GM19328 (cell line): ENCODE measurements around the gene THBS3.
A peak's percentile ranks its signal among the peaks of the same experiment; 100 is the strongest.
"Not testable (repeated sequence)": the region's sequence is repeated elsewhere in the genome, so short reads cannot be mapped to it uniquely, and the experiment has no call there.

ENCODE experiments used
- ATAC-seq: cut with Tn5 transposase; IDR thresholded peaks from one replicate; pipeline ENCODE4 v1.9.1; 2021; ENCODE audit warnings: mild to moderate bottlenecking, moderate library complexity; ENCODE audit not compliant: unreplicated experiment

The THBS3 gene

DNA sequence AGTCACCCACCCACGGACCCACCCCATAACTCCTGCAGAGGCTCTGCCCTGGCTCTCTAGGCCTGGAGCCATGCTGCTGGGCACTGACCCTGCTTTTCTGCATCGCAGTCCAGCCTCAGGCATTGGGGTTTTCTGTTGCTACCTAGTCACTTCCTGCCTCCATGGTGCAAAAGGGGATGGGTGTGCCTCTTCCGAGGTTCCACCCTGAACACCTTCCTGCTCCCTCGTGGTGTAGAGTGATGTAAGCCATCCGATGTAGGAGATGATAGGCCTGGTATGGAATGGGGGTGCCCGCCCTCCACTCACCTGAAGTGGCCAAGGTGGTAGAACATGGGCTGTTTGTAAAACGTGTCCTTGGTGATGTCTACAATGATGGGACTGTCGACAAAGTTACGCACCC, 27.7 kb upstream of the THBS3 start:
- ATAC-seq = not testable (repeated sequence)

DNA sequence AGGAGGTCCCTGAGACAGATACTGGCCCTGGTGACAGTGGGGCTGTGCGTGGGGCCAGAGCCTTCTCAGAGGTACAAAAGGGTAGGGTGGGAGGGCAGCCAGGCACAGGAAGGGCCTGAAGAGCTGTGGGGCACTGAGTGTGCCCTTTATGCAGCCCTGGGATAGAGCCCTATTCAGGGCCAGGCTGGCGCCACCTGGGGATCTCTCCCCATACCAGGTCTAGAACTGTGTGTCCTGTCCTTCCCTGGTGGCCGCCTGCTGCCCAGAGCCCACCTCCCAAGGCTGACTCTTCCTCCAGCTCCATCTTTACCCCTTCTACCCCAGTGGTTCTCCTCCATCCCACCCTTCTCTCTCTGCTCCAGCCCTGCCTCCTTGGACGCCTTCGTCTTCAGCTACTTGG, 25.8 kb upstream of the THBS3 start:
- ATAC-seq = not testable (repeated sequence)

DNA sequence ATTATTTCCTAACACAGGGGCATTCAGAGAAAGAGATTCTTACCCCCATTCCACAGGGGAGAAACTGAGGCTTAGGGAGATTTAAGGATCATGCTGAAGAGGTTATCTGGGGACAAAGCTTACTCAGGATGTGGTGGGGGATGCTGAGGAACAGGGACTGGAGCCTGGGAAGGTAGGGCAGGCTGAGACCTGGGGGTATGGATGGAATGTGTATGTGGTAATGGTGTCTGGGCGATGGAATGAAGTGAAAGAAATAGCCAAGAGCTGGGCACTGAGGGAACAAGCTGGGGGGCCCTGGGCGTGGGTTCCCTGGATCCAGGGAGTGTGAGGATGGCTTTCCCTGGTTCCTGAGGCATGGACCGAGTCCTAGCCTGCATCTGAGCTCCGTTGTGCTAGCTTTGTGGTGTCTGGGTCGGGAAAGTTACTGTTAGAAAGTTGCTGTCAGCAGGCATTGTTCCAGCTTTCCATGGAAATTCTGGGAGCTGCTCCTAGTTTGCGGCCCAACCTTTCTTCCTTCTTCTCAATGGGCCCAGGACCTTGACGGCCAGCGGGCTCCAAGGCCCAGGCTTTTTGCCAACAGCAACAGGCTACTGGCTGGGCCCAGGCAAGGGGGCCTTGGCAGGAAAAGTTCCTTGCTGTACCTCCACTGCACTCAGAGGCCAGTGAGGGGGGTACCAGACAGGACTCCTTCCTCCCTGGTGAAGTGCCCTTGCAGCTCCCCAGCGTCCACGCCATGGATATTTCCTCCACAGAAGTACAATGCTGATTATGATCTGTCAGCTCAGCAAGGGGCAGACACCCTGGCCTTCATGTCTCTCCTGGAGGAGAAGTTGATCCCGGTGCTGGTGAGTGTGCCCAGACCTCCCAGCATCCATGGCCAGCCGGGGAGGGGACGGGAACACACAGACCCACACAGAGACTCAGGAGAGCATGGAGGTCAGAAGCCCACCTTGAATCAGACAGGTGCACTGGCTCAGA, 24.6 kb upstream of the THBS3 start:
- ATAC-seq = not testable (repeated sequence)

DNA sequence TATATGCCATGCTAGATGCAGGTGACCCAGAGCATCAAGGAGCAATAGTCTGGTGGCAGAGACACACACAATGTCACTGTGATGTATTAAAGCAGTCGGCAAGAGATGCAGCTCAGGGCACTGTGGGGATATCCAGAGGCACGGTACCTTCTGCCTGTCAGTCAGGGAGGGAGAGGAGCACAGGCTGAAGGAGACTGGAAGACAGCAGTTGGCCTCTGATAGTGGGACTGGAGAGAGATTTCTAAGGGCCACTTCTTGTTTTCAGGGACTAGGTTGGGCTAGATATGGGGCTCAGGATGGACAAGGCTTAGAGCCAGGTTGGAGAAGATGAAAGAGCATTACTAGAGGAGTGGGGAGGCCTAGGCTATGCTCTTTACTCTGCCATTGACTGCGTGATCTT, 23.6 kb upstream of the THBS3 start:
- ATAC-seq = not testable (repeated sequence)

DNA sequence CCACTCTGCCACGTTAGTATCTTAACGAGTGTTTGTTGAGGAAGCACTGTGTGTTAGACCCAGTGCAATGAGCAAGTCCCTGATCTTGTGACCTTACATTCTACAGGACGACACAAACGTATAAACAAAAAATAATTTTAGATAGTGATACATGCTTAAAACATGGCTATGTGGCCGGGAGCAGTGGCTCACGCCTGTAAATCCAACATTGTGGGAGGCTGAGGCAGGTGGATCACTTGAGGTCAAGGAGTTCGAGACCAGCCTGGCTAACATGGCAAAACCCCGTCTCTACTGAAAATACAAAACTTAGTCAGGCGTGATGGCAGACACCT, 20.4 kb upstream of the THBS3 start:
- no peak for ATAC-seq

DNA sequence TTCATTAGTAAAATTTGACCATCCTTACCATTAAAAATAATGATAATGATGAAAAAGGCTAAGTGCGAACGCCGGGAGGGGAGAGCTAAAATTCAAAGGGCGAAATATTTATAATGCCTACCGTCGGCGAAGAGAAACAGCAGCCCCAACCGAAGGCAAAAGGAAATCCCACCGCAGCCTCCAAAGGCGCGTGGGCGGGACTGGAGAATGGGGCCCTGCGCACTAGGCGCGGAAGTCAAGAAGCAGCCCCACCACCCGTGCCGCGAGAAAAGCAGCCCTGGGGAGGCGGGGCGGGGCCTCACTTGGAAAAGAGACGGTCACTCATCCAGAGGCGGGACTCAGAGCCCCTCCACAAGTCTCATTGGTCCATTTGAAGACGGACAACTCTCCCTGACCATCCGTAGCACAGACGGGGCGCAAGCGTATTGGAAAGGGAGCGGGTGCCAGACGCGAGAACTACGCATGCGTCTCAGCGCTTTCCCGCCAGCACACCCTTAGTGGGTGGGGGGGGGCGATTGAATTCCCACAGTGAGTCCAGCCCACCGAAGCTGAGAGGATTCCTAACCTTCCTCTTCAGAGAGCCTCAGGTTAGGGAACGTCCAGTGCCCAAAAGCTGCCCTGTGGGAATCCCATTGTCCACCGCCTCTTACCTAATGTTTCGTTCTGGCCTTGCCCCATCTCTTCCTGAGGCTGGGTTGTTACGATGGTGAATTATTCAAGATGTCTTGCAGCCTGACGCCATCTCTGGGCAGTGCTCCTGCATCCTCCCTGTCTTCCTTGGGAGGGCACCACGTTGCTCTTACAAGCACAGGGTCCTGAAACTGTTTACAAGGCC, 19.8 kb upstream of the THBS3 start:
- peak; percentile 92 for ATAC-seq

DNA sequence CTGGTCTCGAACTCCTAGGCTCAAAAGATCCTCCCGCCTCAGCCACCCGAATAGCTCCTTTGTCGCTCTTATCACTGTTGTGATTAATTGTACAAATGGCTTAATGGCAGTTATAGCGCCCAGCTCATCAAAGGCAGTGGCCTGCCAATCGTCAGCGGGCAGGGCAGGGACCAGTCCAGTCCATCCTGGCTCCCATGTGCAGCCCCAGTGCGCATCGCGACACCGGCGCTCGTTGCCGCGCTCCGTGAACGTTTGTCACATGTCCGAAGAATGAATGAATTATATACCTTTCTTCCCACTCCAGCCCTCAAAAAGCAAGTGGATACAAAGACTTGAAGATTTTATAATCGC, 19.2 kb upstream of the THBS3 start:
- no peak for ATAC-seq

DNA sequence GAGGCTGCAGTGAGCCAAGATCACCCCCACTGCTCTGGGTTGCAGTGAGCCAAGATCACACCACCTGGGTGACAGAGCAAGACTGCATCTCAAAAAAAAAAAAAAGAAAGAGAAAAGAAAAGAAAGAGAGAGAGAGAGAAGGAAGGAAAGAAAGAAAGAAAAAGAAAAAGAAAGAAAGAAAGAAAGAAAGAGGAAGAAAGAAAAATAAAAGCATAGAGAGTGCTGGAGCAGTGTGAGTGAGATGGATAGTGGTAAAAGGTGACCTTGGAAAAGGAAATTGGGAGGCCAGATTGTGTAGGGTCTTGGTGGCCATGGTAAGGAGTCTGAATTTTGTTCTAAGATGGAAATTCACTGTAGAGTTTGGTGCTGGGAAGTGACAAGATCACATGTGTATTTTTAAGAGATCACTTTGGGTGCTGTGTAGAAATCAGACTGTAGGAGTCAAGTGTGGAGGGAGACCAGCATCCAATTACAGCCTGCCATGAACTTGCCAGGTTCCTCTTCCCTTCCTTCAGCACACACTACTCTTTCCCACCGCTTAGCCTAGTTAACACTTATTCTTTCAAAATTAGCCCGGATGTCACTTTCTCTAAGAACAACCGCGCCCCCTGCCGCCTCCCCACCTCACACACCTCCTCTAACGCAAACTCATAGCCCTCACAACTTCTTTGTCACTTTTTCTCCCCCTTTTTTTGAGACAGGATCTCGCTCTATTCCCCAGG, 18.7 kb upstream of the THBS3 start:
- ATAC-seq = no peak

DNA sequence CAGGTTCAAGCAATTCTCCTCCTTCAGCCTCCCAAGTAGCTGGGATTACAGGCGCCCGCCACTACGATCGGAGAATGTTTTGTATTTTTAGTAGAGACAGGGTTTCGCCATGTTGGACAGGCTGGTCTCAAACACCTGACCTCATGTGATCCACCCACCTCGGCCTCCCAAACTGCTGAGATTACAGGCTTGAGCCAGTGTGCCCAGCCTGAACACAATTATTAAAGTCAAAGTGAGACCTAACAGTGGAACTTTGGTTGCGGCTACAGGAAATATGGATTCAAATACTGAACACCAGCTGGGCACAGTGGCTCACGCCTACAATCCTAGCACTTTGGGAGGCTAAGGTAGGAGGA, 17.7 kb upstream of the THBS3 start:
- ATAC-seq = not testable (repeated sequence)

DNA sequence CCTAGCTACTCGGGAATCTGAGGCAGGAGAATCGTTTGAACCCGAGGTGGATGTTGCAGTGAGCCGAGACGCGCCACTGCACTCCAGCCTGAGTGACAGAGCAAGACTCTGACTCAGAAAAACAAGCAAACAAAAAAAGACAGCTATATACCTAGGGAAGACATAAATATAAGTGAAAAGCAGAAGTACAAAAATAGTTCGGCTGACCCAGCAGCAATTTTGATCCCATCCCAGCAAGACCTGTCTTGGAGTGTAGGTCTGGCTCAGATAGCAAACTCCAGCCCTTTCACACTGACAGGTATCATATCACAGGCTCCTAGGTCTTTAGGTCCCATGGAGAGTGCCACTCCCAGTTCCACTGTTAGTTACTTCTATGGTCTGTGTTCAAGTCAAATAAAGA, 15.3 kb upstream of the THBS3 start:
- no peak for ATAC-seq

DNA sequence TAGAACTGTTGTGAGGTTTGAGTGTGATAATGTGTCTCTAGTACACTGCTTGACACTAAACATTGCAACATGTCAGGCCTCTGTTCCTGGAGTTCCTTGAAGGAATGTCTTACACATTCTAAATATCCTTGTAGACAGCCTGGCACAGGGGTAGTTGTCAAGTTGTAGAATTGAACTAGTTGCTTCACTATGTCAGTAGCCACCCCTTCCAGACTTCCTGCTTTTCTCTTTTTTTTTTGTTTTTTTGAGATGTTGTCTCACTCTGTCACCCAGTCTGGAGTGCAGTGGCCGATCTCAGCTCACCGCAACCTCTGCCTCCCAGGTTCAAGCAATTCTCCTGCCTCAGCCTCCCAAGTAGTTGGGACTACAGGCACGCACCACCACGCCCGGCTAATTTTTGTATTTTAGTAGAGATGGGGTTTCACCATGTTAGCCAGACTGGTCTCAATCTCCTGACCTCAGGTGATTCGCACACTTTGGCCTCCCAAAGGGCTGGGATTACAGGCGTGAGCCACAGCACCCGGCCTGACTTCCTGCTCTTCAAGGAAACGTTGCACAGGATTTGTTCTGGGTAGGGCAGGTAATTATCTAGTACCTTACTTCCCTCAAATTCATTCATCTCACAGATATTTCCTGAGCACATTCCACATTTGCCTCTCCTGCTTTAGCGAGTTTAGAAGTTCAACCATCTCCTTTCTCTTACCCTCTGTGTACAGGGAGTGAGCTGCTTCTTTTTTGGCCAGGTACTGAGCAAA, 12.7 kb upstream of the THBS3 start:
- ATAC-seq = not testable (repeated sequence)

DNA sequence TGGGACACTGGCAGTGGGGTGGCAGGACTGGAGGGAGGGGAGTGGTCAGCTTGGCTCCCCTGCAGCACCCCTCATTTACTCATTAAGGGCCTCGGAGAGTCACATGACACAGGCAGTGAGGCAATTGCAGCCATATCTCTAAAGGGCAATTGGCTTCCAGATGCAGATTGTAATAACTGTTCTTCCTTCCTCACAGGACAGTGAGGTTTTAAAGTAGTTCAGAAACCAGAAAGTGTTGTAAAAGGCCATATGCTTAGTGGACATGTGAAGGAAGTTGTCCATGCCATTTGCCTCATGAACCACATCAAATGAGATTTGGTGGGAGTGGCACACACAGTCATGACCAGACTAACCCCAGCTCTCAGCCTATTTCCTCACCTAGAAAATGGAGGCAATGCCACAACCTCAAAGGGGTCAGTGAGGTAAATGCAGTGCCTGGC, 11.9 kb upstream of the THBS3 start:
- ATAC-seq = no peak

DNA sequence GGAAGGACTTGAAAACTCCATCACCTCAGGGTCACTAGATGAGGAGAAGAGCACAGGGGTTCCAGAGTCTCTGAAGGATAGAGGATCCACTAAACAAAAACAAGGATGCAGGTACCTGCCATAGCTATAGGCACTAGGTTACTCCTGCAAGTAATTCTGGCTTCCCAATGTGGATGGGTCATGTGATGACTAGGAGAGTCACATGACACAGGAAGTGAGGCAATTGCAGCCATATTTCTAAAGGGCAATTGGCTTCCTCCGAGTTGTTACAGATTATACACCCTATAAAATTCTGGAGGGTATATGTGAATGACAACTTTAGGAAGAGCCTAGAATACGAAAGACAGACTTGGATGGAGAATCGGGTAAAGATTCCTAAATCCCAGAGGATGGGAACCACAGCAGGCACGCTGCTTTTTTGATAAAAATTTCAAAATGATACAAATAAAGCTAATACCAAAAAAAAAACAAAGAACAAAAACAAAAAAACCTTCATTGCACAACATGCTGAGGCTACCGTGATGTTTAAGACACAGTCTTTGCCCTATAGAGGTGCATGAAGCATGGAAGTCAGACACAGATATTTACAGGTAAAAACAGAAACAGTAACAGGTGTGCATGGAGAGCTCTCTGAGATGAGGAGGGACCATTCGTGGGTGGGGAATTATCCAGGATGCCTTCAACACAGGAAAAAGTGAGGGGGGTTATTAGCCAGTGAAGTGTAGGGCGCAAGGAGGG, 11.3 kb upstream of the THBS3 start:
- no peak for ATAC-seq

DNA sequence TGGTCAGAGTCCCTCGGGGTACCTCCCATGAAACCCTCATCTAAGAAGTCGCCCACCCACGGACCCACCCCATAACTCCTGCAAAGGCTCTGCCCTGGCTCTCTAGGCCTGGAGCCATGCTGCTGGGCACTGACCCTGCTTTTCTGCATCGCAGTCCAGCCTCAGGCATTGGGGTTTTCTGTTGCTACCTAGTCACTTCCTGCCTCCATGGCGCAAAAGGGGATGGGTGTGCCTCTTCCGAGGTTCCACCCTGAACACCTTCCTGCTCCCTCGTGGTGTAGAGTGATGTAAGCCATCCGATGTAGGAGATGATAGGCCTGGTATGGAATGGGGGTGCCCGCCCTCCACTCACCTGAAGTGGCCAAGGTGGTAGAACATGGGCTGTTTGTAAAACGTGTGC, 7.0 kb upstream of the THBS3 start:
- not testable (repeated sequence) for ATAC-seq

DNA sequence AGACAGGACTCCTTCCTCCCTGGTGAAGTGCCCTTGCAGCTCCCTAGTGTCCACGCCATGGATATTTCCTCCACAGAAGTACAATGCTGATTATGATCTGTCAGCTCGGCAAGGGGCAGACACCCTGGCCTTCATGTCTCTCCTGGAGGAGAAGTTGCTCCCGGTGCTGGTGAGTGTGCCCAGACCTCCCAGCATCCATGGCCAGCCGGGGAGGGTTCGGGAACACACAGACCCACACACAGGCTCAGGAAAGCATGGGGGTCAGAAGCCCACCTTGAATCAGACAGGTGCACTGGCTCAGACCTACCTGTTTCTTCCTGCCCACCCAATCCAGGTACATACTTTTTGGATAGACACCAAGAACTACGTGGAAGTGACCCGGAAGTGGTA, 4.3 kb upstream of the THBS3 start:
- ATAC-seq = not testable (repeated sequence)

DNA sequence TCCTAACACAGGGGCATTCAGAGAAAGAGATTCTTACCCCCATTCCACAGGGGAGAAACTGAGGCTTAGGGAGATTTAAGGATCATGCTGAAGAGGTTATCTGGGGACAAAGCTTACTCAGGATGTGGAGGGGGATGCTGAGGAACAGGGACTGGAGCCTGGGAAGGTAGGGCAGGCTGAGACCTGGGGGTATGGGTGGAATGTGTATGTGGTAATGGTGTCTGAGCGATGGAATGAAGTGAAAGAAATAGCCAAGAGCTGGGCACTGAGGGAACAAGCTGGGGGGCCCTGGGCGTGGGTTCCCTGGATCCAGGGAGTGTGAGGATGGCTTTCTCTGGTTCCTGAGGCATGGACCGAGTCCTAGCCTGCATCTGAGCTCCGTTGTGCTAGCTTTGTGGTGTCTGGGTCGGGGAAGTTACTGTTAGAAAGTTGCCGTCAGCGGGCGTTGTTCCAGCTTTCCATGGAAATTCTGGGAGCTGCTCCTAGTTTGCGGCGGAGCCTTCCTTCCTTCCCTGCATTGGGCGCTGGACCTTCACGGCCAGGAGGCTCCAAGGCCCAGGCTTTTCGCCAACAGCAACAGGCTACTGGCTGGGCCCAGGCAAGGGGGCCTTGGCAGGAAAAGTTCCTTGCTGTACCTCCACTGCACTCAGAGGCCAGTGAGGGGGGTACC, 3.8 kb upstream of the THBS3 start:
- ATAC-seq = not testable (repeated sequence)

DNA sequence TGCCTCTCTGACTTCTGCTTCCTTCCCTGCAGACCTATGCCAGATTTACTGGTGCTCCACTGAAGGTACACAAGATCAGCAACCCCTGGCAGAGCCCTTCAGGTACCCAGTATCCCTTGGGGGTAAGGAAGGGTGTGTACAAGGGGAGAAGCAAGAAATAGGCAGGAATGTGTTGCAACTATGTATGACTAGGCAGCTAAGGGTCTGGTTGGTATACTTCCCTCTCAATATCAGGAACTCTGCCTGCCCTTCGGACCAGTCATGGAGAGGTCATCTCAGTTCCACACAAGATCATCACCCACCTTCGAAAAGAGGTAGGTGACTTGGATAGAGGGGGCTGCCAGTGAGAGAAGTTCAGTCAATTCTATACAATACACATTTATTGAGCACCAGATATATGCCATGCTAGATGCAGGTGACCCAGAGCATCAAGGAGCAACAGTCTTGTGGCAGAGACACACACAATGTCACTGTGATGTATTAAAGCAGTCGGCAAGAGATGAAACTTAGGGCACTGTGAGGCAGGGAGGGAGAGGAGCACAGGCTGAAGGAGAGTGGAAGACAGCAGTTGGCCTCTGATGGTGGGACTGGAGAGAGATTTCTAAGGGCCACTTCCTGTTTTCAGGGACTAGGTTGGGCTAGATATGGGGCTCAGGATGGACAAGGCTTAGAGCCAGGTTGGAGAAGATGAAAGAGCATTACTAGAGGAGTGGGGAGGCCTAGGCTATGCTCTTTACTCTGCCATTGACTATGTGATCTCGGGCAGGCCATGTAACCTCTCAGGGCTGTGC, 2.8 kb upstream of the THBS3 start:
- ATAC-seq = no peak

DNA sequence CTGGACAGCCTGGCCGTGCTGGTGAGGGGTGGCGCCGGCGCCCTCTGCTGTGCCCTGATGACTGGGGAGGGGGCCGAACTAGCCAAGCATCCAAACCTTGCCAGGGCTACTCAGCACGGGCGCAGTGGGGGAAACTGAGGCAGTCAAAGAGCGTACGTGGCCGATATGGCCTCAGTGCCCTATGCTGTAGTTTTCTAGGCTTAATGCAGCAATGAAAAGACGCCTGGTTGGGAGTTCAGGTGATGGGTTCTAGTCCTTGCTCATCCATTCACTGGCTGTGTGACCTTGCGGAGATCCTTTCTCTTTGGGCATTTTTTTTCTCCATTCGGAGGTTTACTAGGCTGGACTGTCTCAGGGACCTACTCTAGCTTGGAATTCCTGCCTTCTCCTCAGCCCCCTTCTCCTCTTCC, 1.6 kb upstream of the THBS3 start:
- no peak for ATAC-seq
